Breast epithelium (tissue), 4 donors: ENCODE results near the gene PROSER3. TPM values are rescaled to one million over a fixed set of nuclear protein-coding genes. Genes with fewer than 3 reads are reported as not detected.
A peak's percentile ranks its signal among the peaks of the same experiment; 100 is the strongest.

Experiments used
- DNase-seq, 2 donors: peaks; one replicate each; pipeline ENCODE4 v3.0.0-alpha.2; 2019; ENCODE audit warnings: low spot score in 2 of 2
- H3K27ac ChIP-seq, 2 donors: fragments of 200-600 bp; sonication (generic) in 1 of 2; one replicate each; pipeline ENCODE4 v1.5.1; 2016 to 2019; ENCODE audit warnings: mild to moderate bottlenecking in 1 of 2
- H3K27me3 ChIP-seq, 2 donors: fragments of 200-600 bp; sonication (generic) in 1 of 2; one replicate each; pipeline versions ENCODE4 v1.5.1 to v1.6.0; 2017 to 2019; ENCODE audit warnings: control low read depth in 1 of 2, mild to moderate bottlenecking in 1 of 2
- H3K36me3 ChIP-seq: fragments of 200-600 bp; one replicate; pipeline ENCODE4 v1.5.1; 2019
- H3K4me1 ChIP-seq, 2 donors: fragments of 200-600 bp; sonication (generic); one replicate each; pipeline ENCODE4 v1.5.1; 2016 to 2019; ENCODE audit warnings: control low read depth in 1 of 2
- H3K4me3 ChIP-seq, 3 donors: fragments of 200-600 bp; sonication (generic); 1 replicate in 2 of 3; 2 replicates in 1 of 3; pipeline ENCODE4 v1.5.1; 2016 to 2019; ENCODE audit warnings: mild to moderate bottlenecking in 3 of 3, moderate library complexity in 2 of 3
- H3K9me3 ChIP-seq, 2 donors: fragments of 200-600 bp; sonication (generic) in 1 of 2; one replicate each; pipeline ENCODE4 v1.5.1; 2016 to 2019; ENCODE audit warnings: control low read depth in 1 of 2
- CTCF ChIP-seq, 3 donors: fragments of 450-650 bp; IDR thresholded peaks; one replicate each; pipeline ENCODE4 v1.5.1; 2016 to 2017; ENCODE audit warnings: antibody characterized with exemption in 3 of 3, mild to moderate bottlenecking in 3 of 3, moderate library complexity in 3 of 3
- POLR2A ChIP-seq: fragments of 450-650 bp; IDR thresholded peaks from one replicate; pipeline ENCODE4 v1.6.1; 2016; ENCODE audit warnings: antibody characterized with exemption, mild to moderate bottlenecking, moderate library complexity
- POLR2AphosphoS5 ChIP-seq, 3 donors: sonication (generic); formaldehyde crosslinking; IDR thresholded peaks; one replicate each; pipeline ENCODE4 v1.6.1; 2017; ENCODE audit warnings: antibody characterized with exemption in 3 of 3
- intact Hi-C: fragments of 100-400 bp; cut with DNase I; formaldehyde crosslinking; loops from one replicate; pipeline ENCODE4 v1.15.1; 2023; ENCODE audit warnings: low total_unique reads
- total RNA-seq, 3 donors: library from RNA; depleted of rRNA; stranded (reverse); fragments of >200 nt; gene quantifications; one replicate each; pipeline ENCODE4 v1.1.0, GENCODE V29; 2016

The PROSER3 gene
- total RNA-seq, 3 donors from 2014 or later: 5.7 to 6.4 (median 6.2) TPM

GRCh38 chr19:35746531-35746930, 11.4 kb upstream of the PROSER3 start:
- TF ChIP-seq POLR2A (no peak), CTCF (IDR thresholded peaks at IDR 0.05) (no peak), POLR2AphosphoS5 (IDR thresholded peaks at IDR 0.05) (no peak)
- Histone ChIP-seq H3K9me3 (no peaks in the 10 kb centered on the region), H3K27ac (peak overlapping the region in 1 of 2 donors; percentile 100), H3K4me3 (peak overlapping the region in 2 of 3 donors; percentile 97 to 98), H3K4me1 (peaks cover 2 to 22% of the 10 kb centered on the region in 2 donors), H3K36me3 (no peaks in the 10 kb centered on the region), H3K27me3 (no peaks in the 10 kb centered on the region)
- intact Hi-C loops: no loop called here
- no peak for DNase-seq

GRCh38 chr19:35748106-35749020, 9.6 kb upstream of the PROSER3 start, which contains the start of gene LIN37:
Gene LIN37, plus strand, starts transcription at chr19:35748576. Its CDS starts 149 bp downstream, at chr19:35748725.
- peaks cover 4% of the 10 kb centered on the region for H3K36me3 ChIP-seq
- peak; percentile 99 to 100 for DNase-seq
- intact Hi-C loops: no loop called here
- H3K4me3 ChIP-seq: peak within 1 kb of the TSS; percentile 82 to 94 (median 88)
- peak within 1 kb of the TSS; percentile 84 to 86 for H3K27ac ChIP-seq
- no peaks in the 10 kb centered on the region for H3K9me3 ChIP-seq
- H3K4me1 ChIP-seq: peaks cover 2 to 22% of the 10 kb centered on the region in 2 donors
- H3K27me3 ChIP-seq: no peaks in the 10 kb centered on the region
- TF ChIP-seq POLR2AphosphoS5 (IDR thresholded peaks at IDR 0.05) (peak; percentile 84 to 89 (median 87)), POLR2A (peak; percentile 85), CTCF (IDR thresholded peaks at IDR 0.05) (peak; percentile 22 to 45 (median 24))

- Histone ChIP-seq H3K4me1 (peaks cover 2 to 17% of the 10 kb centered on the region in 2 donors), H3K9me3 (no peaks in the 10 kb centered on the region), H3K36me3 (peaks cover 4% of the 10 kb centered on the region), H3K27ac (peak overlapping the region; percentile 52 to 78), H3K4me3 (peak overlapping the region in 1 of 3 donors; percentile 34), H3K27me3 (no peaks in the 10 kb centered on the region)
- intact Hi-C loops: no loop called here
- no peak for DNase-seq
- TF ChIP-seq POLR2A (no peak), POLR2AphosphoS5 (IDR thresholded peaks at IDR 0.05) (no peak), CTCF (IDR thresholded peaks at IDR 0.05) (no peak)
Observed at GRCh38 chr19:35750167-35750566, 7.8 kb upstream of the PROSER3 start.

DNA sequence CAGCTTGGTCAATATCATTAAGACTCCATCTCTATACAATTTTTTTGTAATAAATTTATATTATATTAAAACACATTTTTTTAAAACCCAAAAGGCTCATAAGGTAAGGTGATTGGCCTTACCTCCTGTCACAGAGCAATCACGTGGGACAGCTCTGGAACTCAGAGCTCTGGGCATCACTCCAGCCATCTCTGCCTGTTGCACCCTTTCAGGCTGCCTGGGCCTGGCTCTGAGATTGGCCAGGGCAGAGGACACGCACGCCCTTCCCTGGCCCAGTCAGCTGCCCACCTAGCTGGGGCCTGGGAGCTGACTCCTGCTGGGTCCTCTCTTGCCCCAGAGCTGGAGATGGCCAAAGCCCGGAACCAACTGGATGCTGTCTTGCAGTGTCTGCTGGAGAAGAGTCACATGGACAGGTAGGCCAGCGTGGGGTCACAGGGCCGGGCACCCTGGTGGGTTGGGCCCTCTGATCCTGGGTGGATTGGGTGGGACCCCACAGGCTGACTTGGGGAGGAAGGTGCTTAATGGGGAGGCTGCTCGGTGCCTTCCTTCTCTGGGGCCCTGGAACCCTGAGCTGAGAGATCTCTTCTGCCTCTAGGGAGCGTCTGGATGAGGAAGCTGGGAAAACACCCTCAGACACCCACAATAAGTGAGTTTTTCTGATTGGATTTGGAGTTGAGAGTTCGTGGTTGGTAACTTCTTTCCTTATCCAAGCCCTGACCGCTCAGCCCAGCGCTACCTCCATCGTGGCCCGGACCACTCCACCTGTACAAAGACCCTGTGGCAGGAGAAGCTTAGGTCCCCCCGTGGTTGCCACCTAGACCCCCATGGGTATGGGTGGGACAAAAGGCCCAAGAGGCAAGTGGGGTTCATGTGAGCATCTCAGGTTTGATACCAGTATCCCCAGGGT, 5.9 kb upstream of the PROSER3 start:
- Histone ChIP-seq H3K27me3 (no peaks in the 10 kb centered on the region), H3K36me3 (peaks cover 4% of the 10 kb centered on the region), H3K4me1 (peaks cover 2 to 5% of the 10 kb centered on the region in 2 donors), H3K4me3 (no peak overlapping the region), H3K9me3 (no peaks in the 10 kb centered on the region), H3K27ac (no peak overlapping the region)
- intact Hi-C loops: no loop called here
- DNase-seq: no peak
- TF ChIP-seq CTCF (IDR thresholded peaks at IDR 0.05) (no peak), POLR2A (no peak), POLR2AphosphoS5 (IDR thresholded peaks at IDR 0.05) (no peak)
